Activated T-cell treated with anti-CD3 and anti-CD28 coated beads, Interleukin-2, amount 50 U/mL, for 72 hours (primary cell): Measurements from ENCODE around the gene POLR1A. TPM values are rescaled to one million over a fixed set of nuclear protein-coding genes. Genes with fewer than 3 reads are reported as not detected.

Experiments
- ATAC-seq, 2 donors: fragments of 150-1000 bp; cut with Tn5 transposase; replicated peaks in 1 of 2; 2 replicates each; pipeline ENCODE4 v1.10.0; 2021; ENCODE audit warnings: moderate library complexity in 2 of 2, mild to moderate bottlenecking in 1 of 2
- DNase-seq, 2 donors: peaks; one replicate each; pipeline ENCODE4 v3.0.0; 2021 to 2022; ENCODE audit warnings: mixed read lengths in 1 of 2
- H3K27ac Mint-ChIP-seq: one replicate; pipeline ENCODE4 v1.8.0; 2022; ENCODE audit warnings: mild to moderate bottlenecking, moderate library complexity, mixed read lengths
- H3K27me3 Mint-ChIP-seq: one replicate; pipeline ENCODE4 v1.8.0; 2022; ENCODE audit warnings: low read depth, mixed read lengths
- H3K36me3 Mint-ChIP-seq, 2 donors: one replicate each; pipeline ENCODE4 v1.8.0; 2022; ENCODE audit warnings: mixed read lengths in 2 of 2, mild to moderate bottlenecking in 1 of 2; ENCODE audit not compliant: insufficient read depth in 2 of 2
- H3K4me1 Mint-ChIP-seq: one replicate; pipeline ENCODE4 v1.8.0; 2022; ENCODE audit warnings: low read depth, mixed read lengths
- H3K4me3 Mint-ChIP-seq, 2 donors: one replicate each; pipeline ENCODE4 v1.8.0; 2022; ENCODE audit warnings: mild to moderate bottlenecking in 2 of 2, mixed read lengths in 2 of 2, moderate library complexity in 2 of 2
- H3K9me3 Mint-ChIP-seq, 2 donors: one replicate each; pipeline ENCODE4 v1.8.0; 2022; ENCODE audit warnings: mixed read lengths in 2 of 2
- total RNA-seq, 2 donors: library from RNA; stranded (reverse); gene quantifications; one replicate each; pipeline ENCODE4 v1.2.3, GENCODE V29; 2022

Gene POLR1A
- total RNA-seq, 2 donors from 2014 or later: 23.5 to 28.0 TPM

- Mint-ChIP-seq H3K27ac (no peak overlapping the region), H3K36me3 (peaks cover 2 to 5% of the 10 kb centered on the region in 2 donors), H3K27me3 (peaks cover 6% of the 10 kb centered on the region), H3K4me1 (no peaks in the 10 kb centered on the region), H3K9me3 (peaks cover 6 to 10% of the 10 kb centered on the region in 2 donors), H3K4me3 (no peak overlapping the region)
- no peak for ATAC-seq
- no peak for DNase-seq
Observed at GRCh38 chr2:85971366-85971765, 134.3 kb downstream of the POLR1A start.

Other genes with a start within 250 kb of the POLR1A start
- gene ST3GAL5, start 216.9 kb downstream of the POLR1A start, total RNA-seq: 10 to 100 TPM; 10.4 to 11.3 TPM
- gene PTCD3, start 349 bp upstream of the POLR1A start, total RNA-seq: 100 to 1,000 TPM; 155 to 181 TPM
- 100 to 1,000 TPM; 125 to 138 TPM for gene IMMT, start 89.6 kb upstream of the POLR1A start, total RNA-seq
- gene MRPL35, start 93.6 kb upstream of the POLR1A start, total RNA-seq: 10 to 100 TPM; 53.6 to 73.0 TPM
- gene REEP1, start 231.7 kb upstream of the POLR1A start, total RNA-seq: under 1 TPM; 0.38 to 0.63 TPM